G401.6 (cell line): ENCODE measurements around the gene THOC7.

Source experiments
- FAIRE-seq: peaks from 2 replicates; lab custom pipeline; 2012; peaks lifted over from hg19 to GRCh38; lab: Jason Lieb, UNC

The THOC7 gene

GRCh38 chr3:63863150-63864007 is at the start of gene THOC7, which contains the start of gene ATXN7:
THOC7 (minus strand) TSS chr3:63863805; CDS start chr3:63863790, 15 bp downstream.
ATXN7 (plus strand) TSS chr3:63863867; CDS start chr3:63912599, 48,732 bp downstream.
- no peak for FAIRE-seq

GRCh38 chr3:63912768-63913588 is 49.4 kb upstream of the THOC7 start:
- FAIRE-seq: no peak

GRCh38 chr3:63911873-63912767 is 48.5 kb upstream of the THOC7 start, which contains the start of gene SCAANT1:
SCAANT1 (minus strand) TSS chr3:63912383.
- FAIRE-seq: no peak

- no peak for FAIRE-seq
These were observed 47.9 kb upstream of the THOC7 start for GRCh38 chr3:63911509-63911872.

GRCh38 chr3:63910891-63911290 is 47.3 kb upstream of the THOC7 start:
- FAIRE-seq: no peak

GRCh38 chr3:63910001-63910400 is 46.4 kb upstream of the THOC7 start:
- no peak for FAIRE-seq

GRCh38 chr3:63909431-63909830 is 45.8 kb upstream of the THOC7 start:
- no peak for FAIRE-seq

GRCh38 chr3:63908776-63909175 is 45.2 kb upstream of the THOC7 start:
- FAIRE-seq: no peak

GRCh38 chr3:63908081-63908736 is 44.6 kb upstream of the THOC7 start:
- peak; percentile 82 for FAIRE-seq

GRCh38 chr3:63905731-63906620 is 42.4 kb upstream of the THOC7 start:
- no peak for FAIRE-seq

- no peak for FAIRE-seq
These were observed 36.9 kb upstream of the THOC7 start for GRCh38 chr3:63900459-63900858.

- no peak for FAIRE-seq
These were observed 36.4 kb upstream of the THOC7 start for GRCh38 chr3:63900010-63900409.

- no peak for FAIRE-seq
These were observed 32.9 kb upstream of the THOC7 start for GRCh38 chr3:63896332-63897030.

- FAIRE-seq: no peak
These were observed 32.0 kb upstream of the THOC7 start for GRCh38 chr3:63895422-63896189.

GRCh38 chr3:63892773-63893352 is 29.3 kb upstream of the THOC7 start:
- FAIRE-seq: no peak

GRCh38 chr3:63891518-63891917 is 27.9 kb upstream of the THOC7 start:
- FAIRE-seq: no peak

- FAIRE-seq: no peak
These were observed 23.3 kb upstream of the THOC7 start for GRCh38 chr3:63886858-63887257.

GRCh38 chr3:63880653-63881052 is 17.0 kb upstream of the THOC7 start:
- FAIRE-seq: no peak
